Central memory CD4-positive, alpha-beta T cell (primary cell): ENCODE data around the gene CAPZB.

Experiments
- DNase-seq: peaks from one replicate; pipeline ENCODE4 v3.0.0; 2022

Gene CAPZB

DNA sequence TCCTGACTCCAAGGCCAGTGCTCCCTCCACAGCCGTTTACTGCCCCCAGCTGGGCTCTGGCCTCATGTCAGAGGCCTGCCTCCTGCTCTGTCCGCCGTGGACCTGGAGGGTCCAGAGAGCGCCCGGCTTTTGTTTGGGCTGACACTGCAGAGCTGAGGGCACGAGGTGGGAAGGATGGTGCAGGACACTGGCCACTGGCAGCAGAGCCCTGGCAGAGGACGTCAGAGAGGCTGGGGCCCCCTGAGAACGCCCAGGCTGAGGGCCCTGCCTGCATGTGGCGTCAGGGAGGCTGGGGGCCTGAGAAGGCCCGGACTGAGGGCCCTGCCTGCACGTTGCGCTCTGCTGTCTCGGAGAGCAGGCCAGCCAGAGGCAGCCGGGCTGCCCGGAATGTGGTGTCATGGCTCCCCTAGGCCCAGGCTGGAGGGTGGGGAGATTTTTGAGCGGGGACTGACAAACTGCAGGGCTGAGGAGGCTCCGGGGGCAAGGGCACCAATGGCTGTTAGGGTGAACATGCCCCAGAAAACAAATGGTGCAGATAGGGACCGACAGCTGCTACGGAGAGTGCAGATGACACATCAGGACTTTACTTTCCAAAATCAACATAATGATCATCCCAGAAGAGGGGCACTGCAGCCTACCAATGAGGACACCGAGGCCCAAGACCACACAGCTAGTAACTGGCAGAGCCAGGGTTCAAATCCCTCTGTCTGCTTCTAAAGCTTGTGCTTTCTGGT is 141.6 kb downstream of the CAPZB start:
- no peak for DNase-seq

DNA sequence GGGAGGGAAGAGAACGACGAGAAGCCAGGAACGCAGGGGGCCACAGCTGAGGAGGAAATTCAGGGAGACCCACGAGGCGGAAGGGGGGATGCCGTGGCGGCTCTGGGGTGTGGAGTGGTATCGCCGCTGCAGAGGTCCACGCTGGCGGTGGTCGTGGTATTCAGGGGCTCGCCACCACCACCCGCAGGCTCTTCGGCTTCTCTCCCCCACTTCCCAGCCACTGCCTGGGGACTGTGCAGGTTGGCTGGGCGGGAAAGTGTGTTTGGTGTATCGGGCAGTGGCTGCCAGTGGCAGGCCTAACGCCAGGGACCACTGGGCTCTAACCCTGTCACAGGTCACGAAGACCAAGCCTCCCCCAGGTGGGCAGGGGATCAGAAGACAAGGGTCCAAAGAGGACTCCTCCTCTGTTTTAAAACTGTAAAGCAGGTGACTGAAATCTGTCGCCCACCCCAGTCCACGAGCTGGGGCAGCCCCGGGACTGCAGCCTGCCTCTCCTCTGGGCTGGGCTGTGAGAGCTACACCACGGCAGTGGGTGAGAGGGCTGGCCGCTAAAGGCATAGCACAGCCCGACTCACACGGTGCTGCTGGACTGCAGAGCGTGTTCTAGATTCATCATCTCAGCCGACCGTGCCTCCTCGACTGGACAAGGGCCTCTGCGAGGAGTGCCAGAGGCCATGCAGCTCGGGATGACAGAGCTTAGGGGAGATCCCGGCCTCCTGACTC is 142.3 kb downstream of the CAPZB start:
- DNase-seq, result no peak

DNA sequence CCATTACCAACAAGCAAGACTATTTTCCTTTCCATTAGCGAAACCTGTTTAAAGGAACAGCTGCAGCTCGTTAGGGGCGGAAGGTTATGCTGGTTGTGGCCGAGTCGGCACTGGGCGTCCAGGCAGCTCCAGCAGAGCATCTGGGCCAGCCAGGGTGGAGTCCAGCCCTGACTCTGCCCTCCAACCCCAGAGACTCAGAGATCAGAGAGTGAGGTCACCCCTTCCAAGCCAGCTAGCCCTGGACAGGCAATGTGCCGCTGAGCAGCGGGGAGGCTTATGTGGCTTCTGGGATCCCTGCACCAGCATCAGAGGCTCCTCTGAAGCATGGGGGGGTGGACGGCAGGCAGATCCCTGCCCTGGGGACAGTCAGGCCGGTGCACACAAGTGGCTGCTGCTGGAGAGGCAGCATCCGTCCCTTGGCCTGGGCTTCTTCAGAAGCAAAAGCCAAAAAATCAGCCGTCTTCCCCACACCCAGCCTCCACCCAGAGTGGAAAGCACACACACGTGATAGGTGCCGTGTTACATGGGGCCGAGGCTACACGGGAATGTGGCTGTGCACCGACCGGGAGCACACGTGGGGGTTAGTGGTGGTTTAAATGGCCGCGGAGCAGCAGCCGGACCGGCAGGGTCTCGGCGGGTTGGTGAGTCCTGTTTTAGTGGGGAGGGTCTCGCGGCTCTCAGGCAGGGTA is 143.1 kb downstream of the CAPZB start:
- DNase-seq, result no peak

DNA sequence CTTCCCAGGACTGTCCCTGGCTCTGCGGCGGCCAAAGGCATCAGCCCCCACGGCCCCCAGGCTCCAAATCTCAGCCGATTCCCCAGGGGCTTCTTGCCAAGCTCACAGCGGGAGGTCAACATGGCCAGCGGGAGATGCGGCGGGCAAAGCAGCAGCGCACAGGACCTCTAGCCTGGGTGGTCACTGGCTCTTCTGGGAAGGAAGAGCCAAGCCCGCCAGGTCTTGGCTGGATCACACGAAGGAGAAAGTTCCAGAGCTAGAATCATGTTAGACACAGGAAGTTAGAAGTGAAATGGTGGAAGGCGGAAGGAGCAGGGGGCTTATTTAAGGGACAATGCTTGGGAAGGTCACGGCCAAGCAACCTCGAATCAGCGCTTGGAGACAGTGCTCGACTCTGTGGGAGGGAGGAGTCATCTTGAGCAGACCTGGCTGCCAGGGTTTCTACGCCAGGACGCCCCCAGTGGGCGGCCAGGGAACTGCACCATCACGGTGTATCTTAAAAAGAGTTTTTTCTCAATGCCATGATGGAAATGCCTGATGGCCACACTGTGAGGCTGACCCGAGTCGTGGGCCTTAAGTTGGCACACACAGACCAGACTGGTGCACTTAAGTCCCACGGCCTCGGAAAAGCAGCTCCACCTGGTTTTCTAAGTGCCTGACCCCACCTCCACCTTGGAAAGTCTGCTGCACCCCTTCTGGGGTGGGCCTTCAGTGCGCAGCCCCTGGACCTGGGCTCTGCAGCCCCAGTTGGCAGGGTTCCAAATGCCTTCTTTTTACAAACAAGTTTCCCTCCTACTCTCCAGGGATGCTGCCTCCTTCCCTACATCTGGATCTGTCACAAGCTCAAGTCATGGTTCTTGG is 143.9 kb downstream of the CAPZB start:
- DNase-seq, result peak; percentile 56

DNA sequence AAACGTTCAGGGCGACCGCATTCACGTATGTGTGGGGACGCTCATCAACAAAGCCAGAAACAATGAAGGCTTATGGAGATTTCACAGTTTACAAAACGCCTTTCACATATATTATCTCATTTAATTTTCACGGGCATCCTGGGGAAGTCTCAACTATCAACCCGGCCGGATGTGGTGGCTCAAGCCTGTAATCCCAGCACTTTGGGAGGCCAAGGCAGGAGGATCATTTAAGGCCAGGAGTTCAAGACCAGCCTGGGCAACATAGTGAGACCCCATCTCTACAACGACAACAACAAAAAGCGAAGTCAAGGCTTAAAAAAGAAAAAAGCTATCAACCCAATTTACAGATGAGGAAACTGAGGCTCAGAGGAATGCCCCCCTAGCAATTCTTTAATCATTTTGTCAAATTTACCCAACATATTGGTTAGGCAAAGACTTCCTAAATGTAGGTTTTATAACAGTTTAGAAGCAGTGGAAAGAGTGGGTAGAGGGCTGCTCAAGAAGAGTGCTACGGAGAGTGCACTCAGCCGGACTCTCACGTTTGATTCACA is 144.9 kb downstream of the CAPZB start:
- DNase-seq, result no peak

DNA sequence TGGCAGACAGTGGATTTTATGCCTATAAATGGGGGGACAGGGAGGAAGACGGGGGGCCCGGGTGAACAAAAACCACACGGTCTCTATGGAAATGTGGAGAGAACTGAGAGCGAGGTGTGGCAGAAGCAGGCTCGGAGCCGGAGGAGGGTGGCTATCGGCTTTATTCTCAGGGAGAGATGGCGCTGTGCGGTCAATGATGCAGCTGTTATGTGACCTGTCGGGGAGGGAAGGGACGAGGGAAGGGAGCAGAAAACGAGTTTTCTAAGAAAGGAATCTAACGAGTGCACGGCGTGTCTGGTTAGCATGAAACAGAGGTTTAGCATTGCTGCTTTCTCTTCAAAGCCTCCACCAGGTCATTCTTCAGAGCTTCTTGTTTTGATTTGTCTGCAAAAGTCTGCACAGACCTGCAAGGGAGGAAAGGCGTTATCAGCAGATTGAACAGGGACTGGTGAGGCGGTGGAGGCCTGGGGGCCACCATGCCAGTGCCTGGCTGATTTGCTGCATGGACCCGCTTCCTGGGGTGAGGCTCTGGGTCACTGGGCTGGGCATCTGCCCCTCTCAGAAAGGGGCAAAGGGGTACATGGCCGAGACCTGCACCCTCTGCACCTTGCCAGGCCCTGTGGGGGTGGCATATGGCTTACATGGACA is 146.0 kb downstream of the CAPZB start:
- DNase-seq, result no peak

DNA sequence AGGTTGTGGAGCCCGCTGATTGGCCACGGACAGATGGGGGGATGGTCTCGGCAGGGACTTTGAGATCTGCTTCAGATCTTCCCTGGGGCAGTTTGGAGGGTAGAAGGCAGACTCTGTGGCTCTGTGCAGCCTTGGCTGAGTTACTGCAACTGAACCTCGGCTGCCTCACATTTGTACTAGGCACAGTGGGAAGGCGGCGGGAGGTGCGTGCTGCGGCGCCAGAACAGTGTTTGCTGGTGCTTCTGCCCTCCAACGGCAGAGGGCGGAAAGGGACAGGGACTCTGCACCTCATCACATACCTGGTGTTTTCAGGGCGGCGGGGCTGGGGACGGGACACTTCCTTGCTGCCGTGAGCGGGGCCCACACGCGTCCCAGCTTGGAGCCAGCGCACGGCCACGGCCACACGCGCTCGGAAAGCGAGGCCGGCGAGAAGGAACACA is 147.0 kb downstream of the CAPZB start:
- DNase-seq, result no peak

DNA sequence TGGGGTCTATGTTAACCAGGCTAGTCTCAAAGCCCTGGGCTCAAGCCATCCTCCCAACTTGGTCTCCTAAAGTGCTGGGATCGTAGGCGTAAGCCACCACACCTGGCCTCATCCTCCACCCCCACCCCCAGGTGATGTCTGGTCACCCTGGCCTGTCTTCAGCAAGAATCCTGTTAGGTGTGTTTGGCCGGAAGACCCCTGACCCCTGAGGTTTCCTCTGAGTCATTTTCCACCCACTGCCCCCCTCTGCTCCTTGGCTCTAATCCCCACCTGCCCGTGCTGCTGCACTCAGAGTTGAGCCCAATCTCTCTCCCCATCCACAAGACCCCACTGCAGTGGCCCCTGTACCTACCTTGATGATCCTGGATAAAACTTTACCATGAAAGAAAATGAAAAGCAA is 148.1 kb downstream of the CAPZB start:
- DNase-seq, result no peak

DNA sequence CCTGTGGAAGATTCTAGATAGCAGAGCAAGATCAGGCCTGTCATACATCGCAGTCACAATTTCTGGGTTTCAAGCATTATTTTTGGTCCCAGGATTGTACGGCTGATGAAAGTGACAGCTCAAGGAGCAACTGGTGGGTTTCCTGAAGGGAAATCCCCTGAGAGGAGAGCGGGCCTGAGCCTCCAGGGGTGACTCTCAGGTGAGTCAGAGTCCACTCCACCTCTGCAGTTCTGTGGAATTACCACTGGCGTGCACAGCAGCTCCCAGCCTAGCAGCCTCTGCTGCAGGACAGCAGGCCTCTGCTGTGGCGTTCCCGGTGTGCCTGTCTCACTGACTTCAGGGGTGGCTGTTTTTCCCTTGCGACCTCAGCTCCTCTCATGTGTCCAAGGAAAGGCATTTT is 148.8 kb downstream of the CAPZB start:
- DNase-seq, result no peak

DNA sequence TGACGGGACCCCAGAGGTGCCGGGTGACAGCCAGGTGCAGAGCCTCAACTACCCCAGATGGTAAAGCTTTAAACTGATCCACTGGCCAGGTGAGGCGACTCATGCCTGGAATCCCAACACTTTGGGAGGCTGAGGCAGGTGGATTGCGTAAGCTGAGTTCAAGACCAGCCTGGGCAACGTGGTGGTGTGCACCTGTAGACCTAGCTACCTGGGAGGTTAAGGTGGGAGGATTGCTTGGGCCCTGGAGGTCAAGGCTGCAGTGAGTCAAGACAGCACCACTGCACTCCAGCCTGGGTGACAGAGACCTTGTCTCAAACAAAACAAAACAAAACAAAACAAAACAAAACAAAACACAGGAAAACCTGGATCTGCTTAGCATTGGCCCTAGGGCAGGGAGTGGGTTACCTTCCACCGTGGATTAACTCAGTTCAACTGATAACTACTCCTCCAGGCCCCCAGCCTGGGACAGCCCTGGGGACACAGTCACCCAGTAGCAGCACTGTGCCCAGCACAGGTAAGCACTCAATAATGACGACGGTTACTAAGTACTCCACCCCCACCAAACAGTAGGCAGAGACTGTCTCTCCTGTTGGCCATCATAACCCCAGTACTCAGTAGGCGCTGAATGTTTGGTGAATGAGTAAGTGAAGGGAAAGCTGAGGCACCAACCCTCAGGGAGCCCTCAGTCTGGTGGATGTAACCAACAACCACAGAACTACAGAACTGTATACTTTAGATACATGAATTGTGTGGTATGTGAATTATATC is 151.6 kb downstream of the CAPZB start:
- no peak for DNase-seq

DNA sequence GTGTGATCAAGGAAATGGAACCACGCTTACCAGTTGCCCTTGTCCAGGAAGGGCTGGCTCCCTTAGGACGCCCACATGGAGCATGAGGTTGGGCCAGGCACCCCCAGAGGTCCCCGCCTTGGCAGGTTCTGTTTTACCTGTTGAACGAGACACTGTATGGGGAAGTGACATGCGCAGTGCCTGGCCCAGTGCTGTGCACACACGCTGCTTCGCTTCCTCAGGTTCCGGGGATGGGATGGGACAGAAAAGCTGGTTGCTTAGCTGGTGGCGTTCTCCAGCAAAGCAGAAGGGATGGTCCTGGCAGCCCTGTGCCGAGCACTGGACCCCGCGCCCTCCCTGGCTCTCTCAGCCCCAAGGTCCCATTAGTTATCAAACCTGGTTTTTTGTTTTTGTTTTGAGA is 152.5 kb downstream of the CAPZB start:
- DNase-seq, result no peak

DNA sequence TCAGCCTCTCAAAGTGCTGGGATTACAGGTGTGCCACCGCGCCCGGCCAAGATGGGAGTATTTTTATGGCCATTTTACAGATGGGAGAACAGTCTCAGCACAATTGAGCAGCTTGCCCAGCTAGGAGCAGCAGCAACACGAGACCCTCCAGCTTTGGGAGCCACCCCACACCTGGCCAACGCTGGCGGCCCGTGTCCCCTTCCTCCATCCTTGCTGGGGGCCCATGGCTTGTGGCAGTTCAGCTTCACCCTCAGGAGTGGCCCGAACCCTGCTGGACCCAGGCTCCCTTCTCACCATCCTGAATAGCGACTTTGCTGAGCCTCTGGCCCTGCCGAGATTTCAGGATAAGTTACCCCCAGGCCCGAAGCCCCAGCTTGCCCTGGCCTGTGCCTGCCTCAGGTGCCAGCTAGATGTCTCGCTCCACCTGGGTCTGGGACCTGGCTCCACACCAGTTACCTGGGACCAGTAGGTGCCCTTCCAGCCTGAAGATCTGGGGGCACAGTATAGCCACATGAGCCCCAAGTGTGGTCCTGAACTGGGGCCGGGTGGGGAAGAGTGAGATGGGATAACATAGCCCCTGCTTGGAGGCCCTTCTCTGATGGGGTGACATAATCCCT is 154.0 kb downstream of the CAPZB start:
- DNase-seq, result no peak

DNA sequence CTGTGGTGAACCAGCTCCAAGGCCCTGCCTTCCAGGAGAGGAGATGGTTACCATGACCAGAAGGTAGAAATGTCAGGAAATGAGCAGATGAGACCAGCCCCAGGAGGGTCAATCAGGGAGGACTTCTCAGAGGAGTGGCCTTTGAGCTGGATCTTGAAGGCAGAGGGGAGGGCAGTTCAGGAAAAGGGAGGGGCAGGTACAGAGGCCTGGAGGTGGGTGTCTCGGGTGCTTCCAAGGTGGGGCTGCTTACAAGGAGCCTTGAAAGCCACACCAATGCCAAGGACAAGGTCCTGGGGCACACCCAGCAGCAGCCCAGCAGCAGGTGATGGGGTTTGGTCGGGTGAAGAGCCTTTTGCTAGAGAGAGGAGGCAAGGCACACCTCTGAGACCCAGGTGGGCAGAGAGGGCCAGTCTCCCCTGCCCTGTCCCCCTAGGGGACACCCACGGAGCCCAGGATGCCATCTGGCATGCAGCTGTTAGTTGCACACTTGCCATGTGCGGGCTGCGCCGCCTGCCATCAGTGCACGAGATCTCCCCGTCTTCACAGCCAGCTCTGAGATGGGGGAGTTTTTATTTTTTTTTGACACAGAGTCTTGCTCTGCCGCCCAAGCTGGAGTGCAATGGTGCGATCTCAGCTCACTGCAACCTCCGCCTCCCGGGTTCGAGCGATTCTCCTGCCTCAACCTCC is 154.7 kb downstream of the CAPZB start:
- DNase-seq, result no peak

DNA sequence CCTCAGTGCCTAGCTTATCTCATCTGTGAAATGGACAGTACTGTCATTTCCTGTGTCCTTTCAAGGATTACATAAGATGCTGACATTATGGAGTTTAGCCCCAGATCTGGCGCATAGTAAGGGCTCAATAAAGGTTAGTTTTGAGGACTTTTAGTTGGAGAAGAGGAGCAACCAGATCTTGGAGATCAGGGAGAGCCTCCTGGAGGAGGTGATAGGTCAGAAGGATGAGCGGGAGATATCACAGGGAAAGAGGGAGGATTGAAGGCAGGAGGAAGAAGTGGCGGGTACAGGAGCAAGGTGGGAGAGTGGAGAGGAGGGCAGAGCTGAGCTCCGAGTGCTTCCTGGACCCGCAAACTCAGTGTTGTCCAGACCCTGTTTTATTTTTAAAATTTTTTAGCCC is 155.7 kb downstream of the CAPZB start:
- DNase-seq, result no peak

DNA sequence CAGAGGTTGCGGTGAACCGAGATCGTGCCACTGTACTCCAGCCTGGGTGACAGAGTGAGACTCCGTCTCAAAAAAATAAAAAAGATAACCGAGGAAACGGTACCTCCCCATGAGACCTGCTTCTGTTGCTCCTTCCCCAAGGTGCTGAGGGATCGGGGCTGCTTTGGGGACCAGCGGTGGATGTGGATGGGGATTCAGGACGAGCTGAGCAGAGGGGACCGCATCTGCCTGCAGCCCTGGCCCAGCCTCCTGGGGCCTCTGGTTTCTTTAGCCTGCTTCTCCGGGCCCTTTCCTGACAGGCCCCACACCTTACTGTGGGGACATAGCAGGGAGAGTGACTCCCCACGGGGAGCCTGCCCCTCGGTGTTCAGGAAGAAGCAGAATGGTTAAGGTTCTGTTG is 156.2 kb downstream of the CAPZB start:
- DNase-seq, result no peak

DNA sequence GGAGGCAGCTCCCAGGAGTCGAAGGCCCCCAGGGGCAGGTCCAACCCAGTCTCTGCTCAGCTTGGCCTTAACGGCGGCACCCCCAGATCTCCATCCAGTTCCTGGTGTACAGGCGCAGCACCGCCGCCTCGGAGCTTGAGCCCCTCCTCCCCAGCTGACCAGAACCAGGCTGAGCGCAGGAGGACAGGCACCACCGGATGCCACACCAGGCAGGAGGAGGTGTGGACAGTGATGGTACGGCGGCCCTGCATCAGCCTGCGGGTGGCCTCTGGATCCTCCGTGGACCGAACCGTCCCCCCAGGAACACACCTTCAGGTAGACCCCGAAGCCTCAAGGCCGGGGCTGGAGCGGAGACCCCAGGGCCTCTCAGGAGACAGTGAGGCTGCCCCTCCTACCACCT is 156.9 kb downstream of the CAPZB start:
- no peak for DNase-seq

DNA sequence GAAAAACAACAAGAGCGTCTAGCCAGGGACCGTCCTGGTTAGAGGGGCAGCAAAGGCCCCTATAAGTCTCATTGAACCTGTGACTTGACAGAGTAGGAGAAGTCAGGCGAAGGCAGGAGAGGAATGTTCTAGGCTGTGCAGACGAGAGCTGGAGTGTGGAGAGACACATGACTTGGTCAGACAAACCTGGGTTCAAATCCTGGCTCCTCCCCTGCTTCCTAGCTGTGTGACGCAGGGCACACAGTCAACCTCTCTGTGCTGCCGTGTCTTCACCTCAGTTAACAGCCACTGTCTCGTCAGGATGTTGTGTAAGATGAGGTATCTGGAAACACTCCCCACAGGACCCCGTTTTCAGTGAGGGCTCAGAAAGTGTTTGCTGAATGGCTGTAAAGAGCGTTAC is 157.6 kb downstream of the CAPZB start:
- no peak for DNase-seq

DNA sequence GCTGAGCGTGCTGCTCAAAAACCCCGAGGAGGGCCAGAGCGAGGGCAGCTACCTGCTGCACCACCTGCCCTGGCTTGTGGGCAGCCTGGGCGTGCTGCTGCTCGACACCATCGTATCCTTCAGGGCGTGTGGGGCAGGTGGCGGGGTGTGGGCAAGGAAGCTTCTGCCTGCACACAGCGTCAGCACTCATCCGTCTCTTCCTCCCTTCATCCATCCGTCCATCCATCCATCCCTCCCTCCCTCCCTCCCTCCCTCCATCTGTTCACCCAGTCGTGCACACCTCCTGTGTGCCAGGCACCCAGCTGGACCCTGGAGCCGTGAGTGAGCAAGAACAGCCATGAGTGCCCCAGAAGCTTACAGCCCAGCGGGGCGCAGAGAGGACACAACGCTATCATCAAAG is 158.0 kb downstream of the CAPZB start:
- DNase-seq, result no peak

DNA sequence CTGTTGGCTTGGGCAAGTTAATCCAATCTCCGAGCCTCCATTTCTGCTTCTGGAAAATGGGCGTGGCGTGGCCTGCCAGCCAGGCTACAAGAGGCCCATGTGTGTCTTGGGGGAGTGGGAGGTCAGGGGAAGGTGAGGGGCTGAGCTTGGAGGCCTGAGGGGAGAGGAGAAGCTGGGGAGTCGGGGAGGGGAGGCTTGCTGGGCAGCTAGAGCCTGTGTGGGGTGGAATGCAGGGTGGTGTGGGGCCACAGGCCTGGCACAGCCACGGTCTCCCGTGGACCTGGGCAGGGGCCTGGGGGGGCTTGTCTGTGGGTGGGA is 158.6 kb downstream of the CAPZB start:
- no peak for DNase-seq

DNA sequence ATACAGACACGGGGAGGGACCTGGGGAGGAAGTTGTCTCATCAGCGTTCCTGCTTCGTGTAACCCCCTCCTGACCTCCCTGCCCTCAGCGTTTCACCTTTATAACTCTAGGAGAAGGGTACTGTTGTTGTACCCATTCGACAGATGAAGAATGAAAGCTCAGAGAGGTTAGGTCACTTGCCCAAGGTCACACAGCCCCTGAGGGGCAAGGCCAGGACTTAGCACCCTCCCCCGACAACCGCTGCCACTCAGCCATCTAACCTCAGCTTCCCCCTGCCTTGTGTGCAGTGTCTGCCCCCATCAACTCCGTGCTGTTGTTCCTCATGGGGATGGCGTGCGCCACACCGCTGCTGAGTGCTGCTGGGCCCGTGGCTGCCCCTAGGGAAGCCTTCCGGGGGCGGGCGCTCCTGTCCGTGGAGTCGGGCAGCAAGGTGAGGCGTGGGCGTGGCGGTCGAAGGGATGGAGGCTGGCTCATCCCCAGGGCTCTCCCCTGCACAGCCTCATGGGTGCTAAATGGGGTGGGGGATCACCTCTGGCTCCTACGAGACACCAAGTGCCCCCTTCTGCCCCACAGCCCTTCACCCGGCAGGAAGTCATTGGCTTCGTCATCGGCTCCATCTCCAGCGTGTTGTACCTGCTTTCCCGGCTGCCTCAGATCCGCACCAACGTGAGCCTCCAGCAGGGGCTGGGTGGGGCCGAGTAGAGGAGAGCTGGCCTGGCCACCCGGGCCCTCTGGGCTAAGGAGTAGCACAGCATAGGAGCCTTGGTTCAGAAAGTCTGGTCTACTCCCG is 159.2 kb downstream of the CAPZB start:
- DNase-seq, result no peak
